ENCODE results near the gene SNX13.

DNA sequence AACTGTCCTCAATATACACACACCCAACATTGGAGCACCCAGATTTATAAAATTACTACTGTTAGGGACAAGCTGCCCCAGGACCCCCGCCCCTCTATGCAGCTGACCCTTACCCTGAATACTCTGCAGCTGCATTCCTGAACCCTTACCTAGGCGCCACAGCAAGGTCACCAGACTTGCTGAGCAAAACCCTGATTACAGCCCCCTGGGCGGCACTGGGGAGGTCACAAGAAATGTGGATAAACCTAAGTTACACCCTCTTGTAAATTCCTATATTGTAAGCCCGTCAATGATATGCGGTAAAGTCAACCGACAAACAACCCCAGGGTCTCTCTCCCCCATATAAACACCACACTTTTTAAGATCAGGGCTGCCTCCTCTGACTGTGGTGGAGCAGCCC is 25.1 kb downstream of the SNX13 start:
- TF ChIP-seq, protein P1, sequence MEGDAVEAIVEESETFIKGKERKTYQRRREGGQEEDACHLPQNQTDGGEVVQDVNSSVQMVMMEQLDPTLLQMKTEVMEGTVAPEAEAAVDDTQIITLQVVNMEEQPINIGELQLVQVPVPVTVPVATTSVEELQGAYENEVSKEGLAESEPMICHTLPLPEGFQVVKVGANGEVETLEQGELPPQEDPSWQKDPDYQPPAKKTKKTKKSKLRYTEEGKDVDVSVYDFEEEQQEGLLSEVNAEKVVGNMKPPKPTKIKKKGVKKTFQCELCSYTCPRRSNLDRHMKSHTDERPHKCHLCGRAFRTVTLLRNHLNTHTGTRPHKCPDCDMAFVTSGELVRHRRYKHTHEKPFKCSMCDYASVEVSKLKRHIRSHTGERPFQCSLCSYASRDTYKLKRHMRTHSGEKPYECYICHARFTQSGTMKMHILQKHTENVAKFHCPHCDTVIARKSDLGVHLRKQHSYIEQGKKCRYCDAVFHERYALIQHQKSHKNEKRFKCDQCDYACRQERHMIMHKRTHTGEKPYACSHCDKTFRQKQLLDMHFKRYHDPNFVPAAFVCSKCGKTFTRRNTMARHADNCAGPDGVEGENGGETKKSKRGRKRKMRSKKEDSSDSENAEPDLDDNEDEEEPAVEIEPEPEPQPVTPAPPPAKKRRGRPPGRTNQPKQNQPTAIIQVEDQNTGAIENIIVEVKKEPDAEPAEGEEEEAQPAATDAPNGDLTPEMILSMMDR (IDR thresholded peaks at IDR 0.05 in 4 of 5, conservative IDR thresholded peaks at IDR 0.05 in 1 of 5), result no peak
- TF ChIP-seq POLR2A (IDR thresholded peaks at IDR 0.05), result no peak
